ENCODE results near the gene FARP2. TPM values are rescaled to one million over a fixed set of nuclear protein-coding genes. Genes with fewer than 3 reads are reported as not detected.
"Not testable (repeated sequence)": the region's sequence is repeated elsewhere in the genome, so short reads cannot be mapped to it uniquely, and the experiment has no call there.

The FARP2 gene
- polyA plus RNA-seq, 4 donors, result 39.5 to 66.1 (median 54.1) TPM

DNA sequence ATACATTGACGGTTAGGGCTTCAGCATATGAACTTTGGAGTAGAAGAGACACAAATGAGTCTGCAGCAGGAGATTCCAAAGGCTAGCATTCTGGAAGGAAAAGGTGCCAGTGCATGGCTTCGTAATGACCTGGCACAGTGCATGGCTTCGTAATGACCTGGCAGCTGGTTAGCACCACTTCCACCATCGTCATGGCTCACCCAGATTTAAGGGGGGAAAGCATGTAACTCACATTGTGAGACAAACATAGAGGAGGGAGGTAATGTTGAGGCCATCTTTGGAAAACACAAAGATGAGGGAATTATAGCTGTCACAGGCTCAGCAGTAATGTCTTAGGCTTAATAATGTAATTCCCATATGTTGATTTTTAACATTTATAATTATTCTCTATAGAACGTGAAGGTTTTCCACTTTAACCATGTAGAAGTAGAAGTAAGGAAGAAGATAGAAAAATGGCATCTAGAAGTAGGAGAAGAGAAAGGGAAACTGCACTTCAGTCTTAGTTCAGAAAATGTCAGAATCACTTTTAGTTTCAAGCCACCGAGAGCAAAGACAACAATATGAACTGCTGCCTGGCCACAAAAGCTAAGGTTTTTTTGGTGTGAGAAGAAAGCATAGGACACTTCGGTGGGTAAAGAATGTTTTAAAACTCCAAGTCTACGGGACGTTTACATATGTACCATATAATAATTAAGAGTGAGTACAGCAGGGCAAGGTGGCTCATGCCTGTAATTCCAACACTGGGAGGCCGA is 159.1 kb downstream of the FARP2 start:
- DNase-seq (ENCODE audit: low read depth in 4 of 4, low spot score in 3 of 4), result no peak

DNA sequence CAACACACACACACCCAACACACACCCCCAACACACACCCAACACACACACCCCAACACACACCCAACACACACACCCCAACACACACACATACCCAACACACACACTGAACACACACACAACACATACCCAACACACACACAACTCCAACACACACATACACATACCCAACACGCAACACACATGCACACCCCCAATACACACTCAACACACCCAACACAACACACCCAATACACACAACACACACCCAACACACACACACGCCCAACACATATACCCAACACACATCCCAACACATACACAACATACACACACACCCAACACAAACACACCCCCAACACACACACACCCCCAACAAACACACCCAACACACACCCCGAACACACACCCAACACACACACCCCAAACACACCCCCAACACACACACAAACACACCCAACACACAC is 160.5 kb downstream of the FARP2 start:
- no peak for DNase-seq (ENCODE audit: low read depth in 4 of 4, low spot score in 3 of 4)

DNA sequence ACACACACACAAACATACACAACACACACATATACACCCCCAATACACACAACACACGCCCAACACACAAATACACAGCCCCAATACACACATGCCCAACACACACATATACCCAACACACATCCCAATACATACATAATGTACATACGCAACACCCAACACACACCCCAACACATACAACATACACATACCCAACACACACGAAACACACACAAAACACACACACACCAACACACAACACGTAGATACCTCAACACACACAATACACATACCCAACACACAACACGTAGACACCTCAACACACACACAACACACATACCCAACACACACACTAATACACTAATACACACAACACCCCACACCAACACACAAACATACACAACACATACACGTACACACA is 161.2 kb downstream of the FARP2 start:
- no peak for DNase-seq (ENCODE audit: low read depth in 4 of 4, low spot score in 3 of 4)

DNA sequence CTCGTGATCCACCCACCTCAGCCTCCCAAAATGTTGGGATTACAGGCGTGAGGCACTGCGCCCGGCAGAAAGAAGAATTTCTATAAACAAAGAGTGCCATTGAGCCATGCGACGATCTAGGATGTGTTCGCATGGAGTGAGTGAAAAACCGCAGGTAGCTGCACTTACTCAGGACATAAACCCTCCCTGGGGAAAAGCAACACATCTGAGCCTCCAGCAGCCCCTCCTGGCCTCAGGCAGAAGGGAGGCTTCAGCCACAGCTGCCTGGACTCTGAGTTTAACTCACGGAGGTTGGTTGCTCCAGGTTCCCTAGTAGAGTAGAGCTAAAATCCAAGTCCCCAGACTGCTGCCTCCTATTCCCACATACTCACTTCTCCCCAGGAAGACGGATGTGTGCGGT is 163.6 kb downstream of the FARP2 start:
- no peak for DNase-seq (ENCODE audit: low read depth in 4 of 4, low spot score in 3 of 4)

DNA sequence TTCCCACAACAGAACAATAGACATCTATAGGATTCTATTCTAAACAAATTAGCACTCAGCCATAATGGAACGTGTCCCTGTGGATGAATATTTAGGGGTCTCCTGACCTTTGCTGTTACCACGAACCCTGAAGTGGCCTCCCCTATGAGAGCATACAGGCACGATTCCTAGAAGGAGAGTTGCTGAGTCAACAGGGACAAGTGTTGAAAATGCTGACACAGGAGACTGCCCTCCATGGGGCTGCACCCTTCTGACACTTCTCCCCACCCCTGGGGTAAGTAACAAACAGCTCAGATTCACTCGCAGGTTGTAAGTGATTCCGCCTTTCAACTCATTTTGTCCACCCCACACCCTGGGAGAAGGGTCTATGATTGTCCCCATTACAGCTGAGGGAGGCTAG is 166.4 kb downstream of the FARP2 start:
- no peak for DNase-seq (ENCODE audit: low read depth in 4 of 4, low spot score in 3 of 4)

DNA sequence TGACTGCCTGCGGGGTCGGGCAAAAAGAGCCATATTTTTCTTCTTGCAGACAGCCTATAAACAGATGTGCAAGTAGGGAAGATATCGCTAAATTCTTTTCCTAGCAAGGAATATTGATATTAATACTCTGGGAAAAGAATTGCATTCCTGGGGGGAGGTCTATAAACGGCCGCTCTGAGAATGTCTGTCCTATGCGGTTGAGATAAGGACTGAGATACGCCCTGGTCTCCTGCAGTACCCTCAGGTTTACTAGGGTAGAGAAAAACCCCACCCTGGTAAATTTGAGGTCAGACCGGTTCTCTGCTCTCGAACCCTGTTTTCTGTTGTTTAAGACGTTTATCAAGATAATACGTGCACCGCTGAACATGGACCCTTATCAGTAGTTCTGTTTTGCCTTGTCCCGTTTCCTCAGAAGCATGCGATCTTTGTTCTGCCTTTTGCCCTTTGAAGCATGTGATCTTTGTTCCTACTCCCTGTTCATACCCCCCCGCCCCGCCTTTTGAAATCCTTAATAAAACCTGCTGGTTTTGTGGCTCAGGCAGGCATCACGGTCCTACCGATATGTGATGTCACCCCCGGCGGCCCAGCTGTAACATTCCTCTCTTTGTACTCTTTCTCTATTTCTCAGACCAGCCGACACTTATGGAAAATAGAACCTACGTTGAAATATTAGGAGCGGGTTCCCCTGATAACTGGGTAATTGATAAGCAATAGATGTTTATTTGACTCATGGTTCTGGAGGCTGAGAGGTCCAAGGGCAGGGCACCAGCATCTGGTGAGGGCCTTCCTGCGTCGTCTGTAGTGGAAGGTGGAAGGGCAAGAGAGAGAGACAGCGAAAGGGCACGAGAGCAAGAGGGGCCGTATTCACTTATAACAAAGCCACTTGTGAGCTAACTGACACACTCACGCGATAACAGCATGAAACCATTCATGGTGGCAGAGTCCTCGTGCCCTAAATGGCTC is 170.0 kb downstream of the FARP2 start:
- not testable (repeated sequence) for DNase-seq (ENCODE audit: low read depth in 4 of 4, low spot score in 3 of 4)

DNA sequence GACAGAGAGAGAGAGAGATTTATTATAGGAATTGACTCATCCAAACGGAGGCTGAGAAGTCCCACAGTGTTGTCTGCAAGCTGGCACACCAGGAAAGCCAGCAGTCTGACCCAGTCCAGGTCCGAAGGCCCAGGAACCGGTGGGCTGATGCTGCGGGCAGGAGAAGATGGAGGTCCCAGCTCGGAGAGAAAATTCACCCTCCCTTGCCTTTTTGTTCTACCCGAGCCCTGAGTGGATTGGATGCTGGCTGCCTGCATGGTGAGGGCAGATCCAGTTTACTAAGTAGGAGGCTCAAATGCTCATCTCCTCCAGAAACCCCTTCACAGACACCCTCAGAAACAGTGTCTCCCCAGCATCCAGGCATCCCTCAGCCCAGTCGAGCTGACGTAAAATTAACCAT is 174.5 kb downstream of the FARP2 start:
- DNase-seq (ENCODE audit: low read depth in 4 of 4, low spot score in 3 of 4), result no peak

DNA sequence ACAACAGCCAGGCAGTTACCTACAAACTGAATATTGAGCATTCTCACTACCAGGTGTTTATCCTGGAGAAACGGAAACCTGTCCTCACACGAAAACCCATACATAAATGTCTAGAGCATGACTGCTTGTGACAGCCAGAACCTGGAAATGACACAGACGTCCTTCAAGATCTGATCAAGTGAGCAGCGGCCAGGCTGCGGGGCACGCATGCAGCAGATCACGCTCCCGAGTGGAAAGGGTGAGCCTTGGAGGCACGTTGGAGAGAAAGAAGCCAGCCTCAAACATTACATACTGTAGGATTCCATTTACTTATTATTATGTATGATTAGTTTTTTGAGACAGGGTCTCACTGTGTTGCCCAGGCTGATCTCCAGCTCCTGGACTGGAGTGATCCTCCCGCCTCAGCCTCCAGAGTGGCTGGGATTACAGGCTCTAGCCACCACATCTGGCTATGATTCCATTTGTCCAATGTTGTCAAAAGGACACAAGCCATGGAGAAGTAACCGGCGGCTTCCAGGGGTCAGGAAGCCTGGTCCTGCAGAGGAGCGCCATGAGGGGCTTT is 175.2 kb downstream of the FARP2 start:
- DNase-seq (ENCODE audit: low read depth in 4 of 4, low spot score in 3 of 4), result no peak

DNA sequence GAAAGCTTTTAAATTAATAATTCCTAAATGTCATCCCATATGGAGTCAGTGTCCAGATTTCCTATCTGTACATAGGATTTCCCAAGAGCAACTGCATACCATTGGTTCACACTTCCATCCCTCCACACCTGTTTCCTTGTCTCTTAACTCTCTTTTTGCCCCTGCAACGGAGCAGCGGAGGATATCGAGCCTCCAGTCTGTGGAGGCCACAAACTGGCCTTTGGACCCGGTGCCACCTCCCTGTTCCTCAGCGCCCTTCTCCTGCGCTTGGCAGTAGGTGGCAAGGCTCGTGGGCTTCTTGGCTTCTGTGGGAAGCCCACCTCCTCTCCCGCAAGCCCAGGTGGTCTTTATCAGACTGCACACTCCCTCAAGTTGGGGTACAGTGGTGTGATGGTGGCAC is 176.1 kb downstream of the FARP2 start:
- no peak for DNase-seq (ENCODE audit: low read depth in 4 of 4, low spot score in 3 of 4)

DNA sequence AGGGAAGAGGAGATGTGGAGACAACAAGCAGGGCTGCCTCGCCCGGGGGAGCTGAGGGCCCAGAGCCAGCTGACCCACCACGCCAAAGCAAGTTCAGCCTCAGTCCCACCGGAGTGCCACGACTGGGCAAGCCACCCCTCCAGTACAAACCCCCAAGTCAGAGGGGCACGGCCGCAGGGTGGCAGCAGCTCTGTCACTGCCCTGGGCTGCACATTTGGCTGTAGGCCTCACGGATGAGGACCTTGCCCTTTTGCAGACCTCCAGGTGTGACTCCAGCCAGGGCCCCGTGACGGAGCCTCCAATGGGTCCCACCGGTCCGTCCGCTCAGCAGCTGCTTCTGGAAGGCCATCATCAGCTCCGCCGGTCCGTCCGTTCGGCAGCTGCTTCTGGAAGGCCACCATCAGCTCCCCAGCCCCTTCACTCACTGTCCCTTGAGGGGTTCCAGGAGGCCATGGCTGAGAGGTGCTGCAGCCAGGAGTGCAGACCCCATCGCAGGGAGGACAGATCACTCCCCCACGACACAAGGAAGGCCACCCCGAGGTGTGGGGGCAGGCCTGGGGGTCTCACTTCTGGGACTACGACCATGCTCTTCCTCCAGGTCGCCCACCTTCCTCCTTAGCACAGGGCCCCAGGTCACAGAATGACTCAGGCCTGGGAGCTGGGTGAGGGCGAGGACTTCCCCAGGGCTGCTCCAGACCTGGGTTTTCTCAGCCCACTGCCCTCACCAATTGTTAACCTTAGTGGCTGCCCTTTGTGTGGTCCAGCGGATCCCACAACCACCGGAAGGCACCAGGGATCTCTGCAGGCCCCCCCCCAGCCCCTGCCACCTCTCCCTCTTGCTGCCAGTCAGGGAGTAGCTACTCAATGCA is 176.9 kb downstream of the FARP2 start:
- no peak for DNase-seq (ENCODE audit: low read depth in 4 of 4, low spot score in 3 of 4)

DNA sequence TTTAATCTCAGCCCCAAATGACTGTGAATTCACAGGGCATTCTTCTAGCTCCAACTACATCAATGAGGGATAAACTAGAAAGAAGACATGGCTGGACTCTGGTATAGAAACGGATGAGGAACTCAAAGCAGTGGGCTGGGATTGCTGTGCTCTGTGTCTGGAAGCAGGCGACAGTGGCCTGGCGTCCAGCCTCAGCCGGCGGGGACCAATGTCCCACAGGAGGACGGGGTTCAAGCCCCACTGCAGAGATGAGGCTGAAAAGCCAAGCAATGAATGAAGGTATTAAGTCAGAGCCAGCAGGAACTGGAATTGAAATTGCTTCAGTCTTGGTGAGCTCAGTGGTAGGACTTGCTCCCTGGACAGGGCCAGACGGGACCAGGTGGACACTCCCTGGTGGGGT is 178.2 kb downstream of the FARP2 start:
- DNase-seq (ENCODE audit: low read depth in 4 of 4, low spot score in 3 of 4), result no peak

DNA sequence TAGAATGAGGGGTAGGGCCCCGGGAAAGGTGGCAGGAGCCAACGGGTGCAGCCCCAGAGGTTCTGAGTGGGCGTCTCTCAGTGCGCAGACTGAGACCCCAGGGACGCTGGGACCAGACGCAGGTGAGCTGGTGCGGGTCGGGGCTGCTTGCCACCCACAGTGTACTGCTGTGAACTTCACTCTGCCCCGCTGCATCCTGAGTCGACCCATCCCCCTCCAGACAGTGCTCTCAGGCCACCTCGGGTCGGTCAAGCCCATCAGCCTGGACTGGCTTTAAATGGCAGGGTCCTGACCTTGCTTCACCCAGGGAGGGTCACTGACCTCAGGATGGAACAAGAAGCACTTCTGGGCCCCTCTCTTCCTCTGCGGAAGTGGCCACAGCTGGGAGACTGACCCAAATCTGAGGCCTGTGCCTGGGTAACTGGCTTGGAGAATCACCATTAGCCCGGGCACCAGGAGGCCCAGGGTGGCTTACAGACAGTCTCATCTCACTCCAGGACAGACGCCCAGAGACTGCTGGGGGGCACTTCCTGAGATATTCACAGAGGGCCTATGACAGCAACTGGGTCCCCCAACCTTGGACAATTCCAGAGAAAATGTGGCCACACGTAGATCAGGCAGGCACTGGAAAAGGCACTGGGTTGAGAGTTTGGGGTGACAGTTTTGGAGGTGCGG is 178.8 kb downstream of the FARP2 start:
- DNase-seq (ENCODE audit: low read depth in 4 of 4, low spot score in 3 of 4), result no peak

DNA sequence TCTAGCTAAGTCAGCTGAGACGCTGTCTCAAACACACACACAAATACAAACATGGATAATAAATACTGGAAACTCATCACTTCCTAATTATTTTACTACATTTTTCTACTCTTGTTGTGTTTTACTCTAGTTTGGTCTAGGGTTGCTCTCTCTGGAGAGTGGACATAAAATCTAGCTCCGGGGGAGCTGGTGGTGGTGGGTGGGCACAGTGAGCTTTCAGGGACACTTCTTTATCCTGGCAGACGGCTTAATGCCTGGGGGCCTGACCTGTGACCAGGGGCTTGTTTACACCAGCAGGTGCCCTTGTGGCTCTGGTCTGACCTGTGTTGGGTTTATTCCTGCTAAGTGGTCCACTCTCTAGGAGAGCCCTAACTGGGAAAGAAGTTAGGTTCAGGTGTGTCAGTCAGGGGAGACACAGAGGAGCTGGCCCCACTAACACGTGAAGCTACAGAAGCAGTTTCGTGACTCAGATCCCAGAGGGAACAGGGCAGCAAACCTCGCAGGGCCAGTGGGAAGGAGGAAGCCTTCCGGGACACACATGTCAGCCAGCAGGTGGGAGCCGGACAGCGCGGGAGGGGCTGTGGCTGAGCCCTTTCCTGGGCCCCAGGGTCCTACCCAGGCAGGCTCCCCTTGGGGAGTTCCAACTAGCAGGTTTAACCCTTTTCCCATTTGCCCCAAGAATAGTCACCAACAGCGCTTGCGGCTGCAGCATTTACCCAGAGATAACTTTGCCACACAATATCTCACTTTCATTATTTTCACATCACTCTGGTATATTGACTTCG is 180.0 kb downstream of the FARP2 start:
- DNase-seq (ENCODE audit: low read depth in 4 of 4, low spot score in 3 of 4), result no peak

DNA sequence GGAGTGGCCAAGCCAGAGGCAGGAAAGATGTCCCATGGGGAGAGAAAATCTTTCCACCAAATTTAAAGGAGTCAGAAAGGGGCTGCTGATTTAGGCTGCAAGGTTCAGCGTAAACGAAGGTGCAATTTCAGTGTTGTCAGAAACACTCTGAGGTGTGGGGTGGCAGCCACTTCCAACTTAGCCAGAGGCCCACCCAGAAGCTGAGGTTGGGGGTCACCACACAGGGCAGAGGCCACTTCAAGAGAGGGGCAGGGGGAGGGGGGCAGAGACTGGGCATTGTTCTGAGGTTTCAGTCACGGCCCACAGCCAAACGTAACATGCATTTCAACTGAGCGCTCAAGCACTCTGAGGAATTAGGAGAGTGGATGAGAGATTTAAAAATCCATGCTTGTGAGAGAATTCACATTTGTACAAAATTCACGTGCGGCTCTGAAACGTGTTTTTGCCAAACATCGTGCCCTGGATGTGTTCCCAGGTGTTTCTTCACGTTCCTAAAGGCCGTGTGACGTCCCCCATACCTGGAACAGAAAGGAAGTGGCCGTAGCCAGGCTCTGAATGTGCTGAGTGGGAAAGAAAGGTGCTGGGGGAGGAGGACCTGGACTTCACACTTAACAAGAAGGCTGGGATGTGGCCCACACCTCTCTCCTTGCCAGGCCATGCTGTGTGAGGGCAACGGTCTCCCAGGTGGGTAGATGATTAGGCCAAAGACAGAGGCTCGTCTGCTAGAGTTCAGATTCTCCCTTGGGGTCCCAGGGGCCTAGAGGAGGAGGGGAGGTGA is 182.9 kb downstream of the FARP2 start:
- DNase-seq (ENCODE audit: low read depth in 4 of 4, low spot score in 3 of 4), result no peak

DNA sequence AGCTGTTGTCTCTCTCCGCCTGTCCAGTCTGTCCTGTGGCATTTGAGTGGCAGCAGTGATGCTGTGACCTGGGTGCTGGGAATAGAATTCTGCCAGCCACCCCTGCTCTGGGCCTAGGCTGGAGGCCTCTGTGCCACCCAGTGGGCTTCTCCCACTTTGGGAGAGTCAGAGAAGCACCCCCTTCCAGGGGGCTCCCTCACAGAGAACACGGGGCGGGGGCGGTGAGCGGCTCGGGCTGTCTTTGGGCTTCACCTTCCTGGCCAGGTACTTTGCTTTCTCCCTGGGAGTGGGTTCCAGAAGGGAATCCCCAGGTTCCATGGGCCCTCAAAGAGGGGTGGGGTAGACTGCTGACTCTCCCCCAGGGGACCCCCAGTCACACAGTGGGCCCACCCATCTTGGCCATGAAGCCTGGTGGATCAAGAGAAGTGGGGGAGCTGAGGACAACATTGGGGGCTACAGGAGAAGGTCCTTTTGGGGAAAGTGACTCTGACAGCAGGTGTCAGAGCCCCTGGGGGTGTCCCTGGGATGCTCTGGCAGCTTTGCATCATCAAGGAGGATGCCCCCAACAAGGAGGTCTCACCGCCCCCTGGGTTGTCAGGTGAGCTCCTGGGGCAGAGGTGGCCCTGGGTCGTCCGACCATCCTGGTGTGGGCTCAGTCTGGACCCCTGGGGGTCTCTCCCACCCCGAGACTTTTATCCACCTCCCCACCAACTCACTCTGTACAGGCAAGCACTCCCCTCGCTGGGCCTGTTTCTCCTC is 183.7 kb downstream of the FARP2 start:
- no peak for DNase-seq (ENCODE audit: low read depth in 4 of 4, low spot score in 3 of 4)

DNA sequence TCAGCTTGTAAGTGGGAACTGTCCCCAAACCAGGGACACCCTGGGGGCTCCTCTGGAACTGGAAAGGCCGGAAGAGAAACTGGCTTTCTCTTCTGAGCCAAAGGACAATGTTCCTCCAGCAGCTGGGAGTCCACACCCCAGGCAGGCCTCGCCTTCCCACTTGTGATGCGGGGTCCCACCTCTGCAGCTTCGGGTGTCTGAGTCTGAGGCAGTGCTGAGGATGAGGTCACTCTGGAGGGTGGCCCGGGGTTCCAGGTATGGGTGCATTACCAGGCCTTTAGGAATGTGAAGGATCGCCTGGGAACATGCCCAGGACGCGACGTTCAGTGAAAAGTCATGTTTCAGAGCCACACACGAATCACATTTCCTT is 184.3 kb downstream of the FARP2 start:
- DNase-seq (ENCODE audit: low read depth in 4 of 4, low spot score in 3 of 4), result no peak

DNA sequence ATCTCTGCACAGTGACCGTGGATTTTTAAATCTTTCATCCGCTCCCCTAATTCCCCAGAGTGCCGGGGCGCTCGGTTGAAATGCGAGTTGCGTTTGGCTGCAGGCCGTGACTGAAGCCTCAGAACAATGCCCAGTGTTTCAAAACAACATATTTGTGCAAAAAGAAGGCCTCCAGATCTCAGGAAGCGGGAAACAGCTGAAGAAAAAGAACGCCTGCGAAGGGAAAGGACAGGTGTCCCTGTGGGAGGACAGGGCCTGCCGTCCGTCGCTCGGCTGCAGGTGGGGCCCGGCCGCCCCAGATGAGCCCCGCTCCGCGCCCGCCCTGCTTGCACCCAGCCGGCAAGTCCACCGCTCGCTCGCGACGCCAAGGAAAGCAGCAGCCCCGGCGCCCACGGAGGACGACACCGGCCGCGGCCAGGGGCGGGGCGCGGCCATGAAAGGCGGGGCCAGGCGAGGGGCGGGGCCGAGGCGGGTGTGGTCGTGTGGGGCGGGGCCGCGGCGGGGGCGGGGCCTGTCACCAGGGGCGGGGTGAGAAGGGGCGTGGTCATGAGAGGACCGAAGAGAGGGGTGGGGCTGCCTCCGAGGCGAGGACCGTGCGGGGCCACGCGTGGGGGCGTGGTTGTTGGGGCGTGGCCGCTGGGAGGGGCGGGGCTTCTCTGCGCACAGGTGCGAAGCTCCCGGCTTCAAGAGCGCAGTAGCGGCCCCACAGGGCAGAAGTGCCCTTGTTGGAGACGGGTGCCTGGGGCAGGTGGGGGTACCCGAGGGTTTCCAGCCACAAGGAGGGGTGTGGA is 184.9 kb downstream of the FARP2 start:
- DNase-seq (ENCODE audit: low read depth in 4 of 4, low spot score in 3 of 4), result no peak
